GM23338 (cell line): ENCODE results near the gene OLFML3. TPM values are rescaled to one million over a fixed set of nuclear protein-coding genes. Genes with fewer than 3 reads are reported as not detected.

ENCODE experiments used
- ATAC-seq: fragments of 200-7000 bp; cut with Tn5 transposase; 3 replicates; pipeline ENCODE4 v1.9.1; 2020
- DNase-seq: peaks from one replicate; pipeline ENCODE4 v3.0.0-alpha.2; 2015; ENCODE audit warnings: low spot score
- H2AFZ ChIP-seq: fragments of 200-600 bp; sonication (generic); 2 replicates; pipeline ENCODE4 v1.8.0; 2016; ENCODE audit warnings: antibody characterized with exemption, mild to moderate bottlenecking, moderate library complexity
- H3F3A ChIP-seq: fragments of 200-600 bp; sonication (generic); replicated peaks from 2 replicates; pipeline ENCODE4 v1.8.0; 2017; ENCODE audit warnings: antibody characterized with exemption, mixed run types, low read depth
- H3K27ac ChIP-seq: fragments of 200-600 bp; sonication (generic); 2 replicates; pipeline ENCODE4 v1.6.1; 2016; ENCODE audit warnings: low read depth
- H3K27me3 ChIP-seq: fragments of 200-600 bp; sonication (generic); 2 replicates; pipeline ENCODE4 v1.8.0; 2016; ENCODE audit warnings: mild to moderate bottlenecking, mixed run types, moderate library complexity; ENCODE audit not compliant: insufficient read depth
- H3K36me3 ChIP-seq: fragments of 200-600 bp; sonication (generic); 2 replicates; pipeline ENCODE4 v1.8.0; 2016; ENCODE audit warnings: mild to moderate bottlenecking; ENCODE audit not compliant: insufficient read depth
- H3K4me1 ChIP-seq: fragments of 200-600 bp; sonication (generic); 2 replicates; pipeline ENCODE4 v1.8.0; 2016; ENCODE audit warnings: mild to moderate bottlenecking, moderate library complexity; ENCODE audit not compliant: insufficient read depth
- H3K4me2 ChIP-seq: fragments of 200-600 bp; sonication (generic); 2 replicates; pipeline ENCODE4 v1.7.1; 2017; ENCODE audit warnings: mixed run types
- H3K4me3 ChIP-seq: fragments of 200-600 bp; sonication (generic); 2 replicates; pipeline ENCODE4 v1.6.1; 2016; ENCODE audit warnings: mixed run types
- H3K79me2 ChIP-seq: fragments of 200-600 bp; sonication (generic); replicated peaks from 2 replicates; pipeline ENCODE4 v1.8.0; 2017; ENCODE audit warnings: mild to moderate bottlenecking; ENCODE audit not compliant: insufficient read depth
- H3K9me2 ChIP-seq: fragments of 200-600 bp; sonication (generic); 2 replicates; pipeline ENCODE4 v1.8.0; 2017; ENCODE audit not compliant: insufficient read depth
- H4K20me1 ChIP-seq: fragments of 200-600 bp; sonication (generic); replicated peaks from 2 replicates; pipeline ENCODE4 v1.8.0; 2017; ENCODE audit warnings: mild to moderate bottlenecking; ENCODE audit not compliant: insufficient read depth
- H3K27ac Mint-ChIP-seq: 2 replicates; pipeline ENCODE4 v1.8.0; 2020; ENCODE audit warnings: inconsistent platforms, mild to moderate bottlenecking, moderate library complexity, mixed read lengths
- H3K27me3 Mint-ChIP-seq: 3 replicates; pipeline ENCODE4 v1.8.0; 2022; ENCODE audit warnings: low read depth, mild to moderate bottlenecking, moderate library complexity, mixed read lengths, inconsistent platforms; ENCODE audit not compliant: insufficient read depth, poor library complexity
- H3K36me3 Mint-ChIP-seq: 3 replicates; pipeline ENCODE4 v1.8.0; 2021; ENCODE audit warnings: low read depth, mild to moderate bottlenecking, inconsistent platforms, moderate library complexity, mixed read lengths
- H3K4me1 Mint-ChIP-seq: 3 replicates; pipeline ENCODE4 v1.8.0; 2020; ENCODE audit warnings: mild to moderate bottlenecking, inconsistent platforms, mixed read lengths
- H3K4me3 Mint-ChIP-seq: 3 replicates; pipeline ENCODE4 v1.8.0; 2021; ENCODE audit warnings: moderate library complexity, mild to moderate bottlenecking, inconsistent platforms, mixed read lengths
- H3K9me3 Mint-ChIP-seq: 3 replicates; pipeline ENCODE4 v1.8.0; 2020; ENCODE audit warnings: moderate library complexity, mild to moderate bottlenecking, inconsistent platforms, mixed read lengths
- CREB1 ChIP-seq: fragments of 250-450 bp; sonication (Bioruptor Pico); IDR thresholded peaks from 2 replicates; pipeline ENCODE4 v1.5.0; 2020; ENCODE audit warnings: low read depth, mild to moderate bottlenecking, moderate library complexity
- EZH2 ChIP-seq: fragments of 200-600 bp; sonication (generic); IDR thresholded peaks from one replicate; pipeline ENCODE4 v1.8.0; 2017; ENCODE audit warnings: antibody characterized with exemption, mild to moderate bottlenecking, low read depth; ENCODE audit not compliant: unreplicated experiment
- EZH2phosphoT487 ChIP-seq: fragments of 200-600 bp; sonication (generic); IDR thresholded peaks from one replicate; pipeline ENCODE4 v1.8.1; 2018; ENCODE audit warnings: antibody characterized with exemption; ENCODE audit not compliant: unreplicated experiment
- POLR2AphosphoS5 ChIP-seq: IDR thresholded peaks from 2 replicates; pipeline ENCODE4 v1.6.1; 2016; ENCODE audit warnings: antibody characterized with exemption, low read depth
- ZNF331 ChIP-seq: fragments of 250-450 bp; sonication (Bioruptor Pico); IDR thresholded peaks from 2 replicates; pipeline ENCODE4 v1.5.0; 2020; ENCODE audit warnings: low read depth, mild to moderate bottlenecking, moderate library complexity
- polyA plus RNA-seq: library from polyadenylated mRNA; unstranded; fragments of >200 nt; fragmentation: Nextera tagmentation; extraction: Ambion mirVana; gene quantifications from 2 replicates; pipeline ENCODE4 v1.2.1, GENCODE V29; 2016
- total RNA-seq: library from RNA; depleted of rRNA; stranded (reverse); fragments of >200 nt; shearing (Covaris generic); gene quantifications from 2 replicates; pipeline ENCODE4 v1.2.3, GENCODE V29; 2014
- TF ChIP-seq, protein P1 (sequence below), 2 experiments: fragments of 200-600 bp in 1 of 2; sonication (generic) in 1 of 2; conservative IDR thresholded peaks; 2 replicates each; pipeline versions ENCODE4 v1.5.1 to v1.6.1; 2016 to 2017; ENCODE audit warnings: antibody characterized with exemption in 2 of 2, low read depth in 2 of 2, mild to moderate bottlenecking in 2 of 2, moderate library complexity in 1 of 2
- TF ChIP-seq, protein P2 (sequence below): fragments of 250-450 bp; sonication (Bioruptor Pico); IDR thresholded peaks from 2 replicates; pipeline ENCODE4 v1.5.0; 2020; ENCODE audit warnings: mild to moderate bottlenecking, moderate library complexity

OLFML3 gene
- total and polyA plus RNA-seq, 2 experiments from 2014 or later: 42.8 to 69.9 TPM

DNA sequence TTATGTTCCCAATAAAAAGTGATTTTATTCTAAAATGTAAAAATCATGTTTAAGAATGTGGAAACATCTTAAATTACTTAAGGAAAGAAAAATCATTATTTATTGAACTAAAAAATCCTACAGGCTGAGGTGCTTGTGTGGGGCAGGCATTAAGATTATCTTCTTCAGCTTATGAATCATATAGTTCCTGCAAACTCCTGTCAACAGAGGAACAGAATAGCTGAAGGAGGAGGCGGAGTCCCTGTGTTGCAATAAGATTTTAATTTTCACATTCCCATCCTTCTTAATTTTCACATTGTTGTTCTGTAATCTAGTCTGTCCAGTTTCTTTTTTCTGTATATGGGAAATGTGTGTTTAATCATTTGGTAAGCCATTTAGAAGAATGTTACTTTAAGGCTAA lies 20.6 kb upstream of the OLFML3 start:
- no peak overlapping the region for H3K4me3 Mint-ChIP-seq
- Histone ChIP-seq H3K27ac (no peak overlapping the region), H4K20me1 (no peaks in the 10 kb centered on the region), H3K27me3 (no peaks in the 10 kb centered on the region), H3K36me3 (peaks cover 15% of the 10 kb centered on the region; the same call in 1 of the 2 replicates), H3K79me2 (no peaks in the 10 kb centered on the region), H3K4me3 (no peak overlapping the region), H3K4me2 (no peak overlapping the region), H3F3A (no peaks in the 10 kb centered on the region), H3K4me1 (peaks cover 5% of the 10 kb centered on the region; the same call in 1 of the 2 replicates), H2AFZ (no peak overlapping the region), H3K9me2 (no peaks in the 10 kb centered on the region)
- TF ChIP-seq EZH2: no peak
- ATAC-seq (no peak), DNase-seq (no peak)
- peaks cover 19% of the 10 kb centered on the region; the same call in 2 of the 3 replicates for H3K36me3 Mint-ChIP-seq
- H3K27ac Mint-ChIP-seq: no peak overlapping the region
- H3K27me3 Mint-ChIP-seq: peaks cover 2% of the 10 kb centered on the region
- H3K4me1 Mint-ChIP-seq: peaks cover 3% of the 10 kb centered on the region; the same call in 1 of the 3 replicates
- H3K9me3 Mint-ChIP-seq: no peaks in the 10 kb centered on the region

DNA sequence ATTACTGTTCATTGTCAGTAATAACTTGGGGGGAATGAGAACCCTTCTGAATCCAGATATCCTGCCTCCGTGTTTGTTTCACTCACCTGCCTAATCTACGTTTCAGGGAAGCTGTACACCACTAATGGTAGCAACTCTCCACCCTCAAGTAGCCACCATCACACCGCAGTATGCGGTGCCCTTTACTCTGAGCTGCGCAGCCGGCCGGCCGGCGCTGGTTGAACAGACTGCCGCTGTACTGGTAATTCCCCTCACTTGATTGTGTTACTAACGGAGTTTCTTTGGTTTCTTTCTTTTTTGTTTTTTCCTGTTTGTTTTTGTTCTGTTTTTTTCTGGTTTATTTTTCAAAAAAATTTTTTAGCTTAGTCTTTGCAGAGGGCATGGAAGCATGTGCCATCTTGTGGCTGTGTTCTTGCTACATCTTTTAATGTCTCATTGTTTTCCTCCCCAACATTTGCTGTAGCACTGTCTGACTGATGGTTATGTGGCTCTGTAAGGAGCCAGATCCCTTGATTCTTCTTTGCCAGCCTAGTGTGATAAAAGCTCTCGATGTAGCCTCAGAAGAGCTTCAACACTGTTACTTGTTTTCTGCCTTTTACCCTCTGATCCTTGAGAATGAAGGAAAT lies 15.9 kb upstream of the OLFML3 start:
- no peaks in the 10 kb centered on the region for H3K27me3 ChIP-seq
- ATAC-seq (no peak), DNase-seq (peak; percentile 11)
- H3K4me3 ChIP-seq: no peak overlapping the region
- H3K79me2 ChIP-seq: no peaks in the 10 kb centered on the region
- H3K9me3 Mint-ChIP-seq: no peaks in the 10 kb centered on the region
- H3K4me1 Mint-ChIP-seq: peaks cover 14% of the 10 kb centered on the region; the same call in 2 of the 3 replicates
- H3K27me3 Mint-ChIP-seq: no peaks in the 10 kb centered on the region
- no peak overlapping the region for H3K27ac Mint-ChIP-seq
- H4K20me1 ChIP-seq: no peaks in the 10 kb centered on the region
- H3K36me3 ChIP-seq: peaks cover 25% of the 10 kb centered on the region
- no peak overlapping the region for H3K27ac ChIP-seq
- H3K4me3 Mint-ChIP-seq: no peak overlapping the region
- TF ChIP-seq ZNF331 (CRISPR knock-in tag): no peak
- TF ChIP-seq, protein P1, sequence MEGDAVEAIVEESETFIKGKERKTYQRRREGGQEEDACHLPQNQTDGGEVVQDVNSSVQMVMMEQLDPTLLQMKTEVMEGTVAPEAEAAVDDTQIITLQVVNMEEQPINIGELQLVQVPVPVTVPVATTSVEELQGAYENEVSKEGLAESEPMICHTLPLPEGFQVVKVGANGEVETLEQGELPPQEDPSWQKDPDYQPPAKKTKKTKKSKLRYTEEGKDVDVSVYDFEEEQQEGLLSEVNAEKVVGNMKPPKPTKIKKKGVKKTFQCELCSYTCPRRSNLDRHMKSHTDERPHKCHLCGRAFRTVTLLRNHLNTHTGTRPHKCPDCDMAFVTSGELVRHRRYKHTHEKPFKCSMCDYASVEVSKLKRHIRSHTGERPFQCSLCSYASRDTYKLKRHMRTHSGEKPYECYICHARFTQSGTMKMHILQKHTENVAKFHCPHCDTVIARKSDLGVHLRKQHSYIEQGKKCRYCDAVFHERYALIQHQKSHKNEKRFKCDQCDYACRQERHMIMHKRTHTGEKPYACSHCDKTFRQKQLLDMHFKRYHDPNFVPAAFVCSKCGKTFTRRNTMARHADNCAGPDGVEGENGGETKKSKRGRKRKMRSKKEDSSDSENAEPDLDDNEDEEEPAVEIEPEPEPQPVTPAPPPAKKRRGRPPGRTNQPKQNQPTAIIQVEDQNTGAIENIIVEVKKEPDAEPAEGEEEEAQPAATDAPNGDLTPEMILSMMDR (conservative IDR thresholded peaks at IDR 0.05; ENCODE audit: low read depth in 2 of 2): peak; percentile 40 to 45
- peaks cover 16% of the 10 kb centered on the region; the same call in 1 of the 2 replicates for H3K4me1 ChIP-seq
- H3K4me2 ChIP-seq: 0 out of 2 replicates have a peak overlapping the region, but pooled peaks have one; percentile 10
- H3F3A ChIP-seq: no peaks in the 10 kb centered on the region
- no peak overlapping the region for H2AFZ ChIP-seq
- peaks cover 26% of the 10 kb centered on the region for H3K36me3 Mint-ChIP-seq
- H3K9me2 ChIP-seq: no peaks in the 10 kb centered on the region

DNA sequence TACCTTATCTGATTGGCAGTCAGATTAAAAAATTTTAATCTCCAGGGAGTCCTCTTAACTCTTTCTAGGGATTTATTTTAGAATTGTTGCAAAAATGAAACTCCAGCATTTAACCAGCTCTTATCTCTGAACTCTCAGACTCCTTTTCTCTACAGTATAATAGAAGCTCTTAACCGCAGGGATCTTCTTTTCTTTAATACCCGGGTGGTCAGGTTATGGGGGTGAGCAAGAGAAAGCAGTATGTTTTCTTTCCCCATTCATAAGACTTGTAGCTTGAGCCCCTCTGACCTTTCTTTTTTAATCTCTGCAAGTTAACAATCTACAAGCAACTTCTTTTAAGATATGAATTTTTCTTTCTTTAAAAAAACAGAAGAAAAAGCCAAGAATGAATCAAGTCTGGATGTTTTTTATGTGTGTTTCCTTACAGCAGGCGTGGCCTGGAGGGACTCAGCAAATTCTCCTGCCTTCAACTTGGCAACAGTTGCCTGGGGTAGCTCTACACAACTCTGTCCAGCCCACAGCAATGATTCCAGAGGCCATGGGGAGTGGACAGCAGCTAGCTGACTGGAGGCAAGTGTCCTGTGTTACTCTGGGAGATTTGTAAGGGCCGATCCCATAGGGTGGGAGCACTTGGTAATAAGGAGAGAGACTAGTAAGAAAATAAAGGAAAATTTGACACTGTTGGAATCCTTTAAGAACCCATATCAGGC lies 13.4 kb upstream of the OLFML3 start:
- H3K27ac ChIP-seq: no peak overlapping the region
- H3K27me3 ChIP-seq: no peaks in the 10 kb centered on the region
- ATAC-seq (no peak), DNase-seq (no peak)
- H3K4me3 ChIP-seq: no peak overlapping the region
- H3K9me2 ChIP-seq: no peaks in the 10 kb centered on the region
- no peaks in the 10 kb centered on the region for H4K20me1 ChIP-seq
- Mint-ChIP-seq H3K27ac (no peak overlapping the region), H3K36me3 (peaks cover 49% of the 10 kb centered on the region), H3K27me3 (peaks cover 1% of the 10 kb centered on the region), H3K9me3 (no peaks in the 10 kb centered on the region), H3K4me3 (no peak overlapping the region), H3K4me1 (peaks cover 14% of the 10 kb centered on the region; the same call in 2 of the 3 replicates)
- H2AFZ ChIP-seq: no peak overlapping the region
- peaks cover 16% of the 10 kb centered on the region; the same call in 1 of the 2 replicates for H3K4me1 ChIP-seq
- H3K79me2 ChIP-seq: no peaks in the 10 kb centered on the region
- peaks cover 43% of the 10 kb centered on the region for H3K36me3 ChIP-seq
- H3F3A ChIP-seq: 0 out of 2 replicates have a peak, but pooled peaks cover 6% of the 10 kb centered on the region
- H3K4me2 ChIP-seq: no peak overlapping the region
- TF ChIP-seq, protein P2, sequence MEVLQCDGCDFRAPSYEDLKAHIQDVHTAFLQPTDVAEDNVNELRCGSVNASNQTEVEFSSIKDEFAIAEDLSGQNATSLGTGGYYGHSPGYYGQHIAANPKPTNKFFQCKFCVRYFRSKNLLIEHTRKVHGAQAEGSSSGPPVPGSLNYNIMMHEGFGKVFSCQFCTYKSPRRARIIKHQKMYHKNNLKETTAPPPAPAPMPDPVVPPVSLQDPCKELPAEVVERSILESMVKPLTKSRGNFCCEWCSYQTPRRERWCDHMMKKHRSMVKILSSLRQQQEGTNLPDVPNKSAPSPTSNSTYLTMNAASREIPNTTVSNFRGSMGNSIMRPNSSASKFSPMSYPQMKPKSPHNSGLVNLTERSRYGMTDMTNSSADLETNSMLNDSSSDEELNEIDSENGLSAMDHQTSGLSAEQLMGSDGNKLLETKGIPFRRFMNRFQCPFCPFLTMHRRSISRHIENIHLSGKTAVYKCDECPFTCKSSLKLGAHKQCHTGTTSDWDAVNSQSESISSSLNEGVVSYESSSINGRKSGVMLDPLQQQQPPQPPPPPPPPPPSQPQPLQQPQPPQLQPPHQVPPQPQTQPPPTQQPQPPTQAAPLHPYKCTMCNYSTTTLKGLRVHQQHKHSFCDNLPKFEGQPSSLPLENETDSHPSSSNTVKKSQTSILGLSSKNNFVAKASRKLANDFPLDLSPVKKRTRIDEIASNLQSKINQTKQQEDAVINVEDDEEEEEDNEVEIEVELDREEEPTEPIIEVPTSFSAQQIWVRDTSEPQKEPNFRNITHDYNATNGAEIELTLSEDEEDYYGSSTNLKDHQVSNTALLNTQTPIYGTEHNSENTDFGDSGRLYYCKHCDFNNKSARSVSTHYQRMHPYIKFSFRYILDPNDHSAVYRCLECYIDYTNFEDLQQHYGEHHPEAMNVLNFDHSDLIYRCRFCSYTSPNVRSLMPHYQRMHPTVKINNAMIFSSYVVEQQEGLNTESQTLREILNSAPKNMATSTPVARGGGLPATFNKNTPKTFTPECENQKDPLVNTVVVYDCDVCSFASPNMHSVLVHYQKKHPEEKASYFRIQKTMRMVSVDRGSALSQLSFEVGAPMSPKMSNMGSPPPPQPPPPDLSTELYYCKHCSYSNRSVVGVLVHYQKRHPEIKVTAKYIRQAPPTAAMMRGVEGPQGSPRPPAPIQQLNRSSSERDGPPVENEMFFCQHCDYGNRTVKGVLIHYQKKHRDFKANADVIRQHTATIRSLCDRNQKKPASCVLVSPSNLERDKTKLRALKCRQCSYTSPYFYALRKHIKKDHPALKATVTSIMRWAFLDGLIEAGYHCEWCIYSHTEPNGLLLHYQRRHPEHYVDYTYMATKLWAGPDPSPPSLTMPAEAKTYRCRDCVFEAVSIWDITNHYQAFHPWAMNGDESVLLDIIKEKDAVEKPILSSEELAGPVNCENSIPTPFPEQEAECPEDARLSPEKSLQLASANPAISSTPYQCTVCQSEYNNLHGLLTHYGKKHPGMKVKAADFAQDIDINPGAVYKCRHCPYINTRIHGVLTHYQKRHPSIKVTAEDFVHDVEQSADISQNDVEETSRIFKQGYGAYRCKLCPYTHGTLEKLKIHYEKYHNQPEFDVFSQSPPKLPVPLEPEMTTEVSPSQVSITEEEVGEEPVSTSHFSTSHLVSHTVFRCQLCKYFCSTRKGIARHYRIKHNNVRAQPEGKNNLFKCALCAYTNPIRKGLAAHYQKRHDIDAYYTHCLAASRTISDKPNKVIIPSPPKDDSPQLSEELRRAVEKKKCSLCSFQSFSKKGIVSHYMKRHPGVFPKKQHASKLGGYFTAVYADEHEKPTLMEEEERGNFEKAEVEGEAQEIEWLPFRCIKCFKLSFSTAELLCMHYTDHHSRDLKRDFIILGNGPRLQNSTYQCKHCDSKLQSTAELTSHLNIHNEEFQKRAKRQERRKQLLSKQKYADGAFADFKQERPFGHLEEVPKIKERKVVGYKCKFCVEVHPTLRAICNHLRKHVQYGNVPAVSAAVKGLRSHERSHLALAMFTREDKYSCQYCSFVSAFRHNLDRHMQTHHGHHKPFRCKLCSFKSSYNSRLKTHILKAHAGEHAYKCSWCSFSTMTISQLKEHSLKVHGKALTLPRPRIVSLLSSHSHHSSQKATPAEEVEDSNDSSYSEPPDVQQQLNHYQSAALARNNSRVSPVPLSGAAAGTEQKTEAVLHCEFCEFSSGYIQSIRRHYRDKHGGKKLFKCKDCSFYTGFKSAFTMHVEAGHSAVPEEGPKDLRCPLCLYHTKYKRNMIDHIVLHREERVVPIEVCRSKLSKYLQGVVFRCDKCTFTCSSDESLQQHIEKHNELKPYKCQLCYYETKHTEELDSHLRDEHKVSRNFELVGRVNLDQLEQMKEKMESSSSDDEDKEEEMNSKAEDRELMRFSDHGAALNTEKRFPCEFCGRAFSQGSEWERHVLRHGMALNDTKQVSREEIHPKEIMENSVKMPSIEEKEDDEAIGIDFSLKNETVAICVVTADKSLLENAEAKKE (CRISPR knock-in tag): no peak
- TF ChIP-seq EZH2phosphoT487 (no peak), CREB1 (CRISPR knock-in tag) (no peak), POLR2AphosphoS5 (no peak)
